GM19035 (cell line): ENCODE data around the gene TEAD2.
A peak's percentile ranks its signal among the peaks of the same experiment; 100 is the strongest.
"Not testable (repeated sequence)": the region's sequence is repeated elsewhere in the genome, so short reads cannot be mapped to it uniquely, and the experiment has no call there.

ENCODE experiments used
- ATAC-seq: cut with Tn5 transposase; IDR thresholded peaks from one replicate; pipeline ENCODE4 v1.9.1; 2021; ENCODE audit not compliant: unreplicated experiment

Gene TEAD2

GRCh38 chr19:49387936-49388372 is 25.7 kb upstream of the TEAD2 start, which contains the start of gene KASH5:
KASH5 (plus strand) TSS chr19:49388249; CDS start chr19:49390884, 2,635 bp downstream.
- peak; percentile 65 for ATAC-seq

DNA sequence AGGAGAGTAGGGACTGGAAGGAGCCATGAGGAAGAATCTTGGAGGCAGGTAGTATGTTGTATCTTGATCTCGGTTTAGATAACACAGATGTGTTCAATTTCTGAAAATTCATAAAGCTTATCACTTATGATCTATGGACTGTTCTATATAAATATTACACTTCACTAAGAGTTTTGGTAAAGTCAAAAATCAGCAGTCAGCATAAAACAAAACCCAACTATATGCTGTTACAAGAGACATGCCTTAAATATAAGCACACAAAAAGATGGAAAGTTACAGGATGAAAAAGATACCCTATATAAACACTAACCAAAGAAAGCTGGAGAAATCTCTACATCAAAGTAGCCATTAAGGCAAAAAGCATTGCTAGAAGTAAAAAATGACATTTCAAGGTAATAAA is 21.4 kb upstream of the TEAD2 start:
- ATAC-seq, result no peak

GRCh38 chr19:49382639-49383038 is 20.4 kb upstream of the TEAD2 start:
- no peak for ATAC-seq

- no peak for ATAC-seq
These were observed 18.2 kb upstream of the TEAD2 start for GRCh38 chr19:49380391-49380790.

- no peak for ATAC-seq
These were observed 16.3 kb upstream of the TEAD2 start for GRCh38 chr19:49378512-49378911.

DNA sequence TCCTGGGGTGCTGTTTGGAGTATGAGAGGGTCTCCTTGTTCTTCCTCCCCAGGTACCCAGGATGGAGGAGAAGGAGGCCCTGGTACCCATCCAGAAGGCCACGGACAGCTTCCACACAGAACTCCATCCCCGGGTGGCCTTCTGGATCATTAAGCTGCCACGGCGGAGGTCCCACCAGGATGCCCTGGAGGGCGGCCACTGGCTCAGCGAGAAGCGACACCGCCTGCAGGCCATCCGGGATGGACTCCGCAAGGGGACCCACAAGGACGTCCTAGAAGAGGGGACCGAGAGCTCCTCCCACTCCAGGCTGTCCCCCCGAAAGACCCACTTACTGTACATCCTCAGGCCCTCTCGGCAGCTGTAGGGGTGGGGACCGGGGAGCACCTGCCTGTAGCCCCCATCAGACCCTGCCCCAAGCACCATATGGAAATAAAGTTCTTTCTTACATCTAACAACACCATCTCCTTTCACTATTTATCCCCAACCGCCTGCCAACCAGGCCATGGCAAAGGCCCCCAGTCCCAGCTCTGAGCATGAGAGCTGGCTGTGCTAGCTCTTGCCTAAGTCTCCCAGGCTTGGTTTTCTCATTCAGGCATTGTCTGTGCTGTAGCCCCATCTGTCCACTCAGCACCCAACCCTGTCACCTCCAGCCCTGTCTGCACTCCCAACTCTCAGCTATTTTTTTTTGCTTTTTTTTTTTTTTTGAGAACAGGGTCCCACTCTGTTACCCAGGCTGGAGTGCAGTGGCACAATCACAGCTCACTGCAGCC is 12.6 kb upstream of the TEAD2 start:
- ATAC-seq, result no peak

DNA sequence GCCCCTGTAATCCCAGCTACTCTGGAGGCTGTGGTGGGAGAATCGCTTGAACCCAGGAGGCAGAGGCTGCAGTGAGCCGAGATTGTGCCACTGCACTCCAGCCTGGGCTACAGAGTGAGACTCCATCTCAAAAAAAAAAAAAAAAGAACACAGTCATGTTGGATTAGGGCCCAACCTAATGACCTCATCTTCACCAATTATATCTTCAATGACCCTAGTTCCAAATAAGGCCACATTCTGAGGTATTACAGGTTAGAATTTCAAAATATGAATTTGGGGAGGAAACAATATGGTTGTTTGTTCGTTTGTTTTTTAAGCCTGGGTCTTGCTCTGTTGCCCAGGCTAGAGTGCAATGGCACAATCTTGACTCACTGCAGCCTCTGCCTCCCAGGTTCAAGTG is 11.0 kb upstream of the TEAD2 start:
- not testable (repeated sequence) for ATAC-seq

DNA sequence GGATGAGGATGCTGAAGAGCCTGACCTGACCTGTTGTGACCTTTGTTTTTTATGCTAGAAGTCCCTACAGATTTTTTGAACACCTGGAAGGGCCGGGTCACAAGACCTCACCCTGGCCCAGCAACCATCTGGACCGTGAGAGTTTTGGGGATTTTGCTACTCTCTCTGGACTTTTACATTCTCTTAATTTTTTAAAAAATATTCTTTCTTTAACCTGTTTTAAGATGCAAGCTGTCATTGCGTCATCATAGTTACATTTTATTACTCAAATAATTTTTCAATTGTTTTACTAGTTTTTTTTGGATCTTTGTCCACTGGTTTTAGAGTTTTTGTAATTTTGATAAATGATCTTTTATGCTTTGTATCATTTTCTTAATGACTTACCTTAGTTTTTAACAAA is 9.0 kb upstream of the TEAD2 start:
- no peak for ATAC-seq

DNA sequence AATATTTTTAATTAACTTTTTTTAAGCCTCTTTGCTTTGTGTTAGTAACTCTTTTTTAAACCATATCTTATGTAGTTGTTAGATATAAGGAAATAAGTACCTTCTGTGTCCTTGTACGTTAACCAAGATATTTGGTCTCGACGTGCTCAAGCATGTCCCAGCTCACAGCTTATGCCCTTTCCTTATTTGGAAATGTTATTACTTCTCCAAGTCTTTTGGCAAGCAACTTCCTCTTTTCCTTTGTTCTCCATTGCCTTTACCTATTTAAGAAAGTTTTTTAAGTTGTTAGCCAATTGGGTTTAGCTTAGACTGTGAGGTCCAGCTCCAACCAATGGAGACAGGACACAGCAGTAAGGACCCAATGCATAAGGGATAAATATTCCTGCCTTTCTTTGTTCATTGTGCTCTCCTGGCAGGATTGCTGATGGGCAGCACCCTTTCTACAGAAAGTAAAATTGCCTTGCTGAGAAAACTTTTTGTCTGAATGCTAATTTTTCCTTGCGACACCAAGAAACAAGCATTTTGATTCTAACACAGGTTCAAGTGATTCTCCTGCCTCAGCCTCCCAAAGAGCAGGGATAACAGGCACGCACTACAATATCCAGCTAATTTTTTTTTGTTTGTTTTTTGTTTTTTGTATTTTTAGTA is 6.6 kb upstream of the TEAD2 start:
- ATAC-seq, result no peak

DNA sequence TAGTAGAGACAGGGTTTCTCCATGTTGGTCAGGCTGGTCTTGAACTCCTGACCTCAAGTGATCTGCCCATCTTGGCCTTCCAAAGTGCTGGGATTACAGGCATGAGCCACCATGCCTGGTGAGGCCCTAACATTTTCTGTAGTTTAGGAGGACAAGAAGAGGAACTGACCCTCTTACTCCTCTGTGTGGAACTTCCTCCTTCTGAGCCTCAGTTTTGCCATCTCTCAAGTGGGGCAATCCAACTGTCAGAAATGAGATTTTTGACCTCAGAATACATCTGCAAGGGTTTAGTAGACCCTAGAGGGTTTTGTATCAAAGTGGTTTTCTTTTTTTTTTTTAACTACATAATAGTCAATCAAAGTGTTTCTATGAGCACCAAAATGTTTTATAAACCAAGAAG is 3.9 kb upstream of the TEAD2 start:
- ATAC-seq, result no peak

DNA sequence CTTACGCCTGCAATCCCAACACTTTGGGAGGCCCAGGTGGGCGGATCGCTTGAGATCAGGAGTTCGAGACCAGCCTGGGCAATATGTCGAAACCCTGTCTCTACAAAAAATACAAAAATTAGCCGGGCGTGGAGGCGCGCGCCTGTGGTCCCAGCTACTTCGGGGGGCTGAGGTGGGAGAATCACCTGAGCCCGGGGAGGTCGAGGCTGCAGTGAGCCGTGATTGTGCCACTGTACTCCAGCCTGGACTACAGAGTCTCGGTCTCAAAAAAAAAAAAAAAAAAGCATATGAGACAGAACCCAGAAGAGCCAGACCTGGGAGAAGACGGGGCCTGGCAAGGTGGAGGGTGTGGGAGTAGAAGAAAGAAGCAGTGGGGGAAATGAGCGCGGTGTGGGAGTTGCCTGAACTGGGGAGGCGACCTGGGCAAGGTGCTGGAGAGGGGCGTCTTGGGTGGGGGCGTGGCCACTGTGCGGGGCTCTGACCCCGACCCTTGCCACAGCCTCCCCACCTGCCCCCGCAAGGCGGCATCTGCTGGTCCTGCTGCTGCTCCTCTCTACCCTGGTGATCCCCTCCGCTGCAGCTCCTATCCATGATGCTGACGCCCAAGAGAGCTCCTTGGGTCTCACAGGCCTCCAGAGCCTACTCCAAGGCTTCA is 2.0 kb upstream of the TEAD2 start:
- no peak for ATAC-seq

- peak; percentile 75 for ATAC-seq
These were observed 1.3 kb upstream of the TEAD2 start, which contains the start of gene DKKL1 for GRCh38 chr19:49363268-49364082. DKKL1 (plus strand) TSS chr19:49363877; CDS start chr19:49363999, 122 bp downstream.

DNA sequence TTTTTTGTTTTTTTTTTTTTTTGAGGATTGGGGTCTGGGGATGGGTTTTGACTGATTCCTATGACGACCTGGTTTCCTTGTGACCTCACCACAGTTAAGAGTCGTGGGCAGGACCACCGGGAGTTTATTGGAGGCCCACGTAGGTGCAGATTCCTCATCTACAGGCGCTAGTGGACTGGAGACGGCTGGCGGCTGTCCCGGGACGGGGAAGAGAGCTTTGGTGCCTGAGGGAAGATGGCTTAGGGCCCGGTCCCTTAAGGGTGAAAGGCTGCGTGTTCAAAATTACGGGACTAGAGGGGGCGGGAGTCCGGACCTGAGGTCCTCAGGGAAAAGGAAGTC is 682 bp upstream of the TEAD2 start:
- ATAC-seq, result no peak

DNA sequence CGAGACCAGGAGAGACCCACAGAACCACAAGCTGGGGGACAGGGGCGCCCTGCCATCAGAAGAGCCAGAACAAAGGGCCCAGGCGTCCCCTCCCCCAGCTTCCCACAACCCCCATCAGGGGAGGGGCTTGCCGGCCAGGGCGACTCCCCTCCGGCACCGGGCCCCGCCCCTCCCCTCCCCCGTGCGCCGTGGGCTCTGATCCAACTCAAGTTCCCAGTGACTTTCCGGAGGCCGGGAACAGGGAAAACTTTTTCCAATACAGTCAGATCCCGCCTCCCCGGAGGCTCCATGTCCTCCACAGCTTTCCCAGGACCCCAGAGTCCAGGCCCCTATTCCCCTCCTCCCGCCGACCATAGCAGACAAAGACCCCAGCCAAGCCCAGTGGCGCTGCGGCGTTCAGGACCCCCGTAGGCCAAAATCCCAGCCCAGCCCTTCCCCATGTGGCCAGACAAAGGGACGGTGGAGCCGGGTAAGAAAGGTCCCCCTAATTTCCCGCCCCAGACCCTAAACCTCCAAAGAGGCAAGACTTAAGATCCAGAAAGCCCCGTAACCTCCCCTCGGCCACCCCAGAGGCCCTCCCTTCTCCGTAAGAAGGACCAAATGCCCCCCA is 673 bp downstream of the TEAD2 start:
- no peak for ATAC-seq

- no peak for ATAC-seq
These were observed 2.1 kb downstream of the TEAD2 start for GRCh38 chr19:49359851-49360820.

DNA sequence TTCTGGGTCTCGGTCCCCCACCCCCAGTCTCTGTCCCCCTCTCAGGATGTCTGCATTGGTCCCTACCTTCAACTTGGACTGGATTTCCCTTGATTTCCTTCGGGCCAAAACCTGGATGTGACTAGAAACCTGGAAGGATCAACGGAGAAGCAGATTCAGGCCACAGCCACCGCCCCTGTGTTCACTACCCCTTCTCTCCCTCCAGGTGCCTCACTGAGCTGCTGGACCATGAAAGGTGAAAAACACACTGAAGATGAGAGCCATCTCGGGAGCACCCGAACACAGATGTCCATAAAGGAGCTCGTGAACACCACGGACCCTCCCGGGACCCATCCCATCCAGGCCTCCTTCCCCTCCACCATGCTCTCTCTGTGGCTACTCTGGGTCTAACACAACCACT is 5.0 kb downstream of the TEAD2 start:
- no peak for ATAC-seq

DNA sequence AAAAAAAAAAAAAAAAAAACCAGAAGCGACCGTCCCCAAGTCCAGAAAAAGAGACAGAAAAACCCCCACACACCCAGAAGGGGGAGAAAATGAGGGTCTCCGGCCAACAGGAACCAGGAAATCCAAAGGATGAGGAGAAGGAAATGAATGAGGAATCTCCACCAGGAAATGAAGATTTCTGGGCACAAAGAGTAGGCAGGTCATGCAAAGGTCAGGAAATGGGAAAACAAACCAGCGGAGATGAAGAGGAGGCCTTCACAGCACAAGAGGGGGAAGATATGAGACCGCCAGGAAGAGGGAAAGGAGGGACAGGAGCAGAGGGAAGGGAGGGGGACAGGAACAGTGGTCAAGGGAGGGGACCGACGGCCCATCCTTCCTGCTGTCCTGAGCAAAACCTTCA is 5.8 kb downstream of the TEAD2 start:
- ATAC-seq, result no peak

DNA sequence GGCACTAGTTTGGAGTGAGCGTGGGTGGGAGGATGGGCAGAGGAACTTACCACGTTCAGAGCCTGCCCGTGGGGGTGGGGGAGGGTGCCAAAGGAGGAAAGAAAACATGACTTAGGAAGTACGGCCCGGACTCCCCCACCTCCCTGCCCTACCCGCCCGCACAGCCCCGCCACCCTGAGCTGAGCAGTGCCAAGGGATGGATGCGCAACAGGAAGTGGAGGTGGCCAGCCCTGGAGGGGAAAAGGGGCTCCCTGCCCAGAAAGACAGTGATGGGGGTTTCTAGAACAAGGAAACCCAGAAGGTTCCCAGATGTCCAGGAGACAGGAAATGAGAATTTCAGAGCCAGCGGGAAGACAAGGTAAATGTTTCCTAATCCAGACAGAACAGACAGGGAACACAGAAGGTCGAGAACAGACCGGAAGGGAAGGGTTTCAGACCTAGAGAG is 6.3 kb downstream of the TEAD2 start:
- ATAC-seq, result no peak

GRCh38 chr19:49349567-49349966 is 12.6 kb downstream of the TEAD2 start:
- ATAC-seq, result no peak
